ENCODE data around the gene RNU2-1. TPM values are rescaled to one million over a fixed set of nuclear protein-coding genes. Genes with fewer than 3 reads are reported as not detected.
"Not testable (repeated sequence)": the region's sequence is repeated elsewhere in the genome, so short reads cannot be mapped to it uniquely, and the experiment has no call there.

Gene RNU2-1
- total RNA-seq, result 6,310 TPM
- long read RNA-seq, result 0 reads

- intact Hi-C loops (cut with DNase I); DNase-seq (ENCODE audit: low spot score): not testable (repeated sequence)
Observed at GRCh38 chr17:43233877-43234276, at the start of gene RNU2-1. RNU2-1 (minus strand) TSS chr17:43233977.

- intact Hi-C loops (cut with DNase I); DNase-seq (ENCODE audit: low spot score): not testable (repeated sequence)
Observed at GRCh38 chr17:43272914-43273313, 39.1 kb upstream of the RNU2-1 start.

- not testable (repeated sequence) for DNase-seq (ENCODE audit: low spot score)
Observed at GRCh38 chr17:43272483-43272882, 38.7 kb upstream of the RNU2-1 start.

GRCh38 chr17:43270552-43271504 is 37.1 kb upstream of the RNU2-1 start:
- intact Hi-C loops (cut with DNase I), result not testable (repeated sequence)

More at GRCh38 chr17:43272483-43272882, 38.7 kb upstream of the RNU2-1 start:
- intact Hi-C loops (cut with DNase I), result not testable (repeated sequence)

GRCh38 chr17:43246456-43246855 is 12.7 kb upstream of the RNU2-1 start:
- DNase-seq (ENCODE audit: low spot score); intact Hi-C loops (cut with DNase I): not testable (repeated sequence)

More at GRCh38 chr17:43270552-43271504, 37.1 kb upstream of the RNU2-1 start:
- not testable (repeated sequence) for DNase-seq (ENCODE audit: low spot score)

GRCh38 chr17:43240596-43241352 is 7.0 kb upstream of the RNU2-1 start:
- DNase-seq (ENCODE audit: low spot score); intact Hi-C loops (cut with DNase I): not testable (repeated sequence)

- intact Hi-C loops (cut with DNase I); DNase-seq (ENCODE audit: low spot score): not testable (repeated sequence)
Observed at GRCh38 chr17:43239597-43239996, 5.8 kb upstream of the RNU2-1 start.

GRCh38 chr17:43233263-43233662 is 514 bp downstream of the RNU2-1 start:
- DNase-seq (ENCODE audit: low spot score); intact Hi-C loops (cut with DNase I): not testable (repeated sequence)

- intact Hi-C loops (cut with DNase I), result not testable (repeated sequence)
- DNase-seq (ENCODE audit: low spot score), result peak; percentile 17
Observed at GRCh38 chr17:43232021-43232699, 1.6 kb downstream of the RNU2-1 start.

- peak; percentile 46 for DNase-seq (ENCODE audit: low spot score)
- intact Hi-C loops (cut with DNase I), result not testable (repeated sequence)
Observed at GRCh38 chr17:43231205-43232020, 2.4 kb downstream of the RNU2-1 start.

GRCh38 chr17:43228020-43228782 is 5.6 kb downstream of the RNU2-1 start, which contains the start of gene CCDC200:
CCDC200 (minus strand) TSS chr17:43228623; CDS start chr17:43228554, 69 bp downstream.
- DNase-seq (ENCODE audit: low spot score); intact Hi-C loops (cut with DNase I): not testable (repeated sequence)

GRCh38 chr17:43226393-43226792 is 7.4 kb downstream of the RNU2-1 start:
- intact Hi-C loops (cut with DNase I), result no loop called here
- no peak for DNase-seq (ENCODE audit: low spot score)

- no peak for DNase-seq (ENCODE audit: low spot score)
- intact Hi-C loops (cut with DNase I), result no loop called here
Observed at GRCh38 chr17:43224146-43224705, 9.6 kb downstream of the RNU2-1 start.

GRCh38 chr17:43220511-43221125 is 13.2 kb downstream of the RNU2-1 start:
- intact Hi-C loops (cut with DNase I), result no loop called here
- no peak for DNase-seq (ENCODE audit: low spot score)

- DNase-seq (ENCODE audit: low spot score), result no peak
- intact Hi-C loops (cut with DNase I), result no loop called here
Observed at GRCh38 chr17:43219746-43220380, 13.9 kb downstream of the RNU2-1 start.

- intact Hi-C loops (cut with DNase I), result no loop called here
- no peak for DNase-seq (ENCODE audit: low spot score)
Observed at GRCh38 chr17:43219001-43219400, 14.8 kb downstream of the RNU2-1 start.

GRCh38 chr17:43217614-43218087 is 16.1 kb downstream of the RNU2-1 start:
- intact Hi-C loops (cut with DNase I), result no loop called here

More at GRCh38 chr17:43217614-43218087, 16.1 kb downstream of the RNU2-1 start:
- no peak for DNase-seq (ENCODE audit: low spot score)

Data from cardiac septum (tissue), 1 donor.